Endothelial cell of umbilical vein (primary cell): ENCODE data around the gene TDRD5.

Source experiments
- POLR2A ChIP-seq: IDR thresholded peaks from 2 replicates; pipeline ENCODE4 v1.6.1; 2012; ENCODE audit warnings: low read depth, mild to moderate bottlenecking, control low read depth, low read length
- TF ChIP-seq, protein P1 (sequence below), 2 donors: IDR thresholded peaks; 1 replicate in 1 of 2; 2 replicates in 1 of 2; pipeline ENCODE4 v1.5.1; 2011; ENCODE audit warnings: low read length in 2 of 2, mild to moderate bottlenecking in 2 of 2, moderate library complexity in 2 of 2, control low read depth in 1 of 2, inconsistent platforms in 1 of 2, low read depth in 1 of 2; ENCODE audit not compliant: insufficient read depth in 1 of 2; ENCODE audit errors: extremely low read depth in 1 of 2
- TF ChIP-seq, protein P2 (sequence below): IDR thresholded peaks from 2 replicates; pipeline ENCODE4 v1.6.1; 2011; ENCODE audit not compliant: insufficient read depth, insufficient read length

DNA sequence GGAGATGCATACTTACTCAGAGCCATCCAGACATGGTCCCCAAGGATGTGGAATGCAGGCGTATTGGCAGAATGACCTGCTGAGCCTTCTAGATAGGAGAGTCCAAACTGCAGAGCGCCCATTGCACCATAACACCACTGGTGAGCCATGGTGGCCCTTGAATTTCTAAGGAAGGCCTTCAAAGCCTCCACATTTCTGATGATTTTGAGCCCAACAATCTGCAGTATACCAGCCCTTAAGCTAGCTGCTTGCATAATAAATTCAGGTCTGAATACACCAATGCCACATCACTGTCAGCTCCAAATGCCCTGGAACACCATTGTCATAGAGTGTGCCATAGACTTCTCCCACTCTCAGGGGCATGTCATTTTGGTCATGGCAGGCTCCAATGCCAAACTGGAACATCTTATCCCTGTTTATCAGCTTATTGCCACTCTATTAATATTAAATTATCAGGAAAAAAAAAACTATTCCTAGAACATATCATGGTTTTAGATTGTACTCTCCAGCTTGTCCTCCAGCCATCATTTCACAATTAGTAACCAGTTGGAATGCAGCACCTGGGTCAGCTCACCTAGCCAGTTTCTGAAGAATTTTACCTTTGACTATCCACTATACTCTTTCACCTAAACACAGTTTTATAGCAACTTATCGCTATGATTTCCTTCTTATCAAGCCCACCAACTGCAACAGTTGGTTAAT, 42.8 kb upstream of the TDRD5 start:
- TF ChIP-seq, protein P1, sequence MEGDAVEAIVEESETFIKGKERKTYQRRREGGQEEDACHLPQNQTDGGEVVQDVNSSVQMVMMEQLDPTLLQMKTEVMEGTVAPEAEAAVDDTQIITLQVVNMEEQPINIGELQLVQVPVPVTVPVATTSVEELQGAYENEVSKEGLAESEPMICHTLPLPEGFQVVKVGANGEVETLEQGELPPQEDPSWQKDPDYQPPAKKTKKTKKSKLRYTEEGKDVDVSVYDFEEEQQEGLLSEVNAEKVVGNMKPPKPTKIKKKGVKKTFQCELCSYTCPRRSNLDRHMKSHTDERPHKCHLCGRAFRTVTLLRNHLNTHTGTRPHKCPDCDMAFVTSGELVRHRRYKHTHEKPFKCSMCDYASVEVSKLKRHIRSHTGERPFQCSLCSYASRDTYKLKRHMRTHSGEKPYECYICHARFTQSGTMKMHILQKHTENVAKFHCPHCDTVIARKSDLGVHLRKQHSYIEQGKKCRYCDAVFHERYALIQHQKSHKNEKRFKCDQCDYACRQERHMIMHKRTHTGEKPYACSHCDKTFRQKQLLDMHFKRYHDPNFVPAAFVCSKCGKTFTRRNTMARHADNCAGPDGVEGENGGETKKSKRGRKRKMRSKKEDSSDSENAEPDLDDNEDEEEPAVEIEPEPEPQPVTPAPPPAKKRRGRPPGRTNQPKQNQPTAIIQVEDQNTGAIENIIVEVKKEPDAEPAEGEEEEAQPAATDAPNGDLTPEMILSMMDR (IDR thresholded peaks at IDR 0.05; ENCODE audit: extremely low read depth in 1 of 2, insufficient read depth in 1 of 2, low read depth in 1 of 2, low read length in 2 of 2), result no peak
- no peak for TF ChIP-seq POLR2A
- TF ChIP-seq, protein P2, sequence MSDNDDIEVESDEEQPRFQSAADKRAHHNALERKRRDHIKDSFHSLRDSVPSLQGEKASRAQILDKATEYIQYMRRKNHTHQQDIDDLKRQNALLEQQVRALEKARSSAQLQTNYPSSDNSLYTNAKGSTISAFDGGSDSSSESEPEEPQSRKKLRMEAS, result no peak
